ENCODE results near the gene MBP. TPM values are rescaled to one million over a fixed set of nuclear protein-coding genes. Genes with fewer than 3 reads are reported as not detected.

The MBP gene
- total RNA-seq, 1 experiment from 2014 or later = not detected

- Histone ChIP-seq H3K9me3 (no peaks in the 10 kb centered on the region), H3K27me3 (no peaks in the 10 kb centered on the region), H3K4me3 (no peak overlapping the region), H3K36me3 (no peaks in the 10 kb centered on the region)
- DNase-seq = no peak
Measured at GRCh38 chr18:77111951-77112746, 20.4 kb downstream of the MBP start.

- Histone ChIP-seq H3K27me3 (no peaks in the 10 kb centered on the region), H3K36me3 (no peaks in the 10 kb centered on the region), H3K9me3 (no peaks in the 10 kb centered on the region), H3K4me3 (no peak overlapping the region)
- no peak for DNase-seq
Measured at GRCh38 chr18:77111449-77111848, 21.1 kb downstream of the MBP start.

DNA sequence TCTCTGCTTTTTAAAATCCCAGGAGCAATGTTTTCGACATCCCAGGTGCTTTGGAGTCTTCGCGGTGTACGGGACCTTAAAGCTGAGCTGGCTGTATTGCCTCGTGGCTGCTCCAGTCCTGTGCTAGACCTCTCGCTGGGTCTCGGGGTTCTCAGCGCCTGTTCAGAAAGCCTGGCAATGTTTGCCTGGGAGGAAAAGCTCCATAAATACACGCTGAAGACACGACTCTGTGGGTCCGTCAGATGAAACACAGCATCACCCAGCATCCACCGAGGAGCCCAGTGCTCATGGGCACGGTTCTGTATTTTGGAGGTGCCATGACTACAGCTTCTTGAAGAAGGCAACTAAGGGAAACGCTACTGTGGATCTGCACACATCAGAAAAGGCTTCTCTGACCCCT lies 21.6 kb downstream of the MBP start:
- Histone ChIP-seq H3K36me3 (no peaks in the 10 kb centered on the region), H3K4me3 (no peak overlapping the region), H3K9me3 (no peaks in the 10 kb centered on the region), H3K27me3 (no peaks in the 10 kb centered on the region)
- DNase-seq = no peak

DNA sequence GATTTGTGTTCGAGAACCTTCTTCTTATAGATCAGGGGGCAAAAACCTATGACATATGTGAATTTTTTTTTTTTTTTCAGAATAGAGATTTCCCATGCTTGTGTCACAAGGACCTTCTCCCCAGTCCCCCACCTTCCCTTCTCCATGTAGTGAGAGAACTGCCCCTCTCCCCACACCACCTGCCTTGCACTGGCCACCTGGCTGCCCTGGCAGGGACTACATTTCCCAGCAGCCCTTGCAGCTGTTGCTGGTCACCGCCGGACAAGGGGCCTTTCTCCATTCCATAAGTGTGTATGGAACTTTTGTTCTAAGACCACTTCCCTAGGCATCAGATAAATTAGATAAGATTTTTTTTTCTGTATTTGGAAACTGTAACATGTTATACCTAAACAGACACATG lies 22.2 kb downstream of the MBP start:
- H3K4me3 ChIP-seq = no peak overlapping the region
- no peaks in the 10 kb centered on the region for H3K27me3 ChIP-seq
- no peaks in the 10 kb centered on the region for H3K9me3 ChIP-seq
- DNase-seq = no peak
- no peaks in the 10 kb centered on the region for H3K36me3 ChIP-seq

- no peaks in the 10 kb centered on the region for H3K27me3 ChIP-seq
- DNase-seq = no peak
- H3K4me3 ChIP-seq = no peak overlapping the region
- no peaks in the 10 kb centered on the region for H3K9me3 ChIP-seq
- no peaks in the 10 kb centered on the region for H3K36me3 ChIP-seq
Measured at GRCh38 chr18:77109648-77110019, 22.9 kb downstream of the MBP start.

DNA sequence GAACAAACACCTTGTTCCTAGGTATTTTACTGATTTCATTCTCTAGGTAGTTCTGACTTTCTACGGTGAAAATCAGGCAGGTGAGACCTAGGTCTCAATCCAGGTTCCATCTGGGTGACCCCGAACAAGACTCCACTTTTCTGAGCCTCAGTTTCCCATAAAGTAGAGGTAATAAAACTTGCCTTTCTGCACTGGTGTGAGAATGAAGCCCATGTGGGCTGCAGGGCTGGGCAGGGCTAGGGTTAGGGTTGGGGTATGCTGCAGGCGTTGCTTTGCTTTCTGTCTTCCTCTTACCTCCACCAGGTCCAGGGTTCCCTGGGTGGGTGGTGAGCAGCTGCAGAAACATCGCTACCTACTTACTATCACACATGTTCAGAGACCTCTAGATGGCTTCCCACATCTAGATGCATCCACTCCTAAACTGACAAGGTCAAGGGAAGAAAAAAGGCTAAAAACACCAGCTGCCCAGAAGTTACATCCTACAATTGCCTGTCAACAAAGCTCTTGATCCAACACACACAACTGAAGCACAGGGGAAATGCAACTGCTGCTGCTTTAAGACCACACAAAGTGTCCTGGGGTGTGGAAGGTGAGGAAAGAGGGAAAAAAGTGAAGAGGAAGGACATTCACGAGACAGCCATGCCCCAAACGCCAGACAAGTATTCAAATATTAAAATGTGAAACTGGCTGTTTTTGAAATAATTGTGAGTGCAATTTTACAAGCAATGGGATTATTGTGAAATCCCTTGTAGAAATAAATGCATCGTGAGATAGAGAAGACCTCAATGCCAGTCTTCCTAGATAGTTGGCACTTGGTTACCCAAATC lies 23.5 kb downstream of the MBP start:
- Histone ChIP-seq H3K9me3 (no peaks in the 10 kb centered on the region), H3K4me3 (no peak overlapping the region), H3K36me3 (no peaks in the 10 kb centered on the region), H3K27me3 (no peaks in the 10 kb centered on the region)
- DNase-seq = no peak

DNA sequence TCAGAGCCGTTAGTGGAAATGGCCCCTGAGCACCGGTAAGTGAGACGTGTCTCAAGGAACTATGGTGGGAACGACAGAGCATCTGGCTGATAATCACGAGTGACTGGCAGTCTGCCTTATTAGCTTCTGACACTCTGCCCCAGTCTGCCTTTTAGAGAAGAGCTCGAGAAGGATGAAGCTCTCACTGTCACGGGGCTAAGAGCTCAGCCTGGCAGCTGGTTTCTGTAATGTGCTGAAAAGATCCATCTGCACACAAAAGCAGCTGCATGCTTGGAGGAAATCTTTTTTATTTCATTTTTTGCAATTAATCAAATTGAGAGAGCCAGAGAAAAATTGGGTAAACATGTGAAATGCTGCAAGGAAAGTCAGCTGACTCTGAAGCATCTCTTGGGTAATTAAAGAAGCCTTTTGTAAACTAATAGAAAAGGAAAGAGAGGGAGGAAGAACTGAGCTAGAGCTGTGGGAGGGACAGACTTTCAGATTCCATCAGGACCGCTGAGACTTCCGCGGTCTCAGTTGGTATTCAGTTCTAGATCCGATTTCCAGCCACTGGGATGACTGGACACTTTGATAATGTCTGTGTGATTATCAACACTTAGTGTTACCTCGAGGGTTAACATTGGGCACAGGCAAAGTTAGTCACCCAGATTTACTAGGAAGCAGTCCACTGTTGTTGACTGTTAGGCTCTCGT lies 24.4 kb downstream of the MBP start:
- DNase-seq = peak; percentile 28
- H3K9me3 ChIP-seq = no peaks in the 10 kb centered on the region
- no peaks in the 10 kb centered on the region for H3K36me3 ChIP-seq
- no peak overlapping the region for H3K4me3 ChIP-seq
- no peaks in the 10 kb centered on the region for H3K27me3 ChIP-seq

GRCh38 chr18:77107292-77107691 lies 25.3 kb downstream of the MBP start:
- H3K27me3 ChIP-seq = no peaks in the 10 kb centered on the region
- H3K4me3 ChIP-seq = no peak overlapping the region
- DNase-seq = no peak
- H3K36me3 ChIP-seq = no peaks in the 10 kb centered on the region
- H3K9me3 ChIP-seq = no peaks in the 10 kb centered on the region

- Histone ChIP-seq H3K4me3 (no peak overlapping the region), H3K9me3 (no peaks in the 10 kb centered on the region), H3K36me3 (no peaks in the 10 kb centered on the region), H3K27me3 (no peaks in the 10 kb centered on the region)
- DNase-seq = no peak
Measured at GRCh38 chr18:77106331-77106730, 26.3 kb downstream of the MBP start.

DNA sequence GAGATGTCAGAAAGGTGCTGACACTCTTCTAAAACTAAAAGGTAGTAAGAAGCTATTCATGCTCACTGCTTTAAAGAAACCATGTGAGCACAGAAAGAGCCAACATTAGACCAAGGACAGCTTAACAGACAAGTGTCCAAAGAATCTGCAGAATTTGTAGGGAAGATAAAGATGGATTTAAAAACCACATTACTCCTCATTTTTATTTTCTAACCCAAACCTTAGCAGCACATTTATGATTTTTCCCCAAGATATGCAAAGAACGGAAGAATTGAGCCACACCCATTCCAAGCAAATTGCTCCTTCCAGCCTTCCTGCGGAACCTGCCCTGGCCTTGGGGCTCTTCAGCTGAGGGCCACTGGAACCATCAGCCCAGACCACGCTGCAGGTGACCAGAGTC lies 26.9 kb downstream of the MBP start:
- H3K27me3 ChIP-seq = no peaks in the 10 kb centered on the region
- no peaks in the 10 kb centered on the region for H3K36me3 ChIP-seq
- H3K9me3 ChIP-seq = no peaks in the 10 kb centered on the region
- no peak overlapping the region for H3K4me3 ChIP-seq
- no peak for DNase-seq

DNA sequence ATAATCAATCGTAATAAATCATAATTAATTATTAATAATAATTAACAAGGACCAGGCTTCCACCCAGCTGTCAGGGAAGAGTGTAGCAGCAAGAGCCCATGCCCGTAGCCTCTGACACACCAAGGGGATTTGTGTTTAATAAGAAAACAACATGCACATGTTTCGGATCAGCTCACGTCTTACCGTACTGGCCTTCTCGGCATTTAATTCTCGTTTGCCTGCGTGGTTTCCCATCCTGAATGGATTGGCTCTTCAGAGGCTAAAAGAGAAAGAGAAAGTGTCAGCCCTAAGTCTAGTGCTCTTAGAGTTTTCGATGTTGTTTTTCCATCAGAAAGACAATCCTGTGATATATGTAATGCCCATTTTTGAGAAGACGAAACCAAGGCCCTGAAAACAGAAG lies 27.6 kb downstream of the MBP start:
- H3K36me3 ChIP-seq = no peaks in the 10 kb centered on the region
- H3K4me3 ChIP-seq = no peak overlapping the region
- H3K27me3 ChIP-seq = no peaks in the 10 kb centered on the region
- no peak for DNase-seq
- H3K9me3 ChIP-seq = no peaks in the 10 kb centered on the region

DNA sequence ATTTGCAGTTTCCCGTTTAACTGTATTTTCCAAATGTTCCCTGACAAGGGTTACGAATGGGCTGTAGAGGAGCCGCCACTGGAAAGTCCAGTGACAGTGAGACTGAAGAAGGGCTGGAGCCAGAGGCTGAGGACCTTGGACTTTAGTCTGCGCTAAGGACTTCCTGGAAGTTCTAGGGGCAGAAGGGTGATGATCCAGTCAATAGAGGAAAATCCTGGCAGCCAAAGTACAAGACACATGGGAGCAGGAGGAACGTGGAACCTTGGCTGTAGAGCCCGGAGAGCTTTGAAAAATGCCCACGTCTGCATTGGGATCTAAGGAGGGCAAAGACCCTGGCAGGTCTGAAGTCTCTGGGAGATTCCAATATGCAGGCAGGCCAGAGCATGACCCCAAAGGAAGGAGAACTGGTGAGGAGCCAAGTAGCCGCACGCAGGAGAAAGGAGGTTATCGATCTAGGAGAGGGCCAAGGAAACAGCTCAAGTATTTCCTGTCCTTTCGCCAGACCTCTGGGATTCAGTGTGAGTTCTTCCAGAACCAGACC lies 28.5 kb downstream of the MBP start:
- no peaks in the 10 kb centered on the region for H3K36me3 ChIP-seq
- no peaks in the 10 kb centered on the region for H3K27me3 ChIP-seq
- no peak for DNase-seq
- H3K4me3 ChIP-seq = no peak overlapping the region
- H3K9me3 ChIP-seq = no peaks in the 10 kb centered on the region

GRCh38 chr18:77103187-77103850 lies 29.3 kb downstream of the MBP start:
- no peak for DNase-seq
- Histone ChIP-seq H3K4me3 (no peak overlapping the region), H3K9me3 (no peaks in the 10 kb centered on the region), H3K27me3 (no peaks in the 10 kb centered on the region), H3K36me3 (no peaks in the 10 kb centered on the region)

GRCh38 chr18:77102259-77103040 lies 30.1 kb downstream of the MBP start:
- Histone ChIP-seq H3K9me3 (no peaks in the 10 kb centered on the region), H3K36me3 (no peaks in the 10 kb centered on the region), H3K27me3 (no peaks in the 10 kb centered on the region), H3K4me3 (no peak overlapping the region)
- no peak for DNase-seq

- H3K4me3 ChIP-seq = no peak overlapping the region
- H3K9me3 ChIP-seq = no peaks in the 10 kb centered on the region
- H3K27me3 ChIP-seq = no peaks in the 10 kb centered on the region
- H3K36me3 ChIP-seq = no peaks in the 10 kb centered on the region
- peak; percentile 95 for DNase-seq
Measured at GRCh38 chr18:77101410-77102258, 30.9 kb downstream of the MBP start.

All from MG63 (cell line).